HEK293T (cell line): ENCODE results near the gene PITHD1.

Experiments
- ARNT ChIP-seq: fragments of 450-650 bp; IDR thresholded peaks from 2 replicates; pipeline ENCODE4 v1.6.1; 2017; ENCODE audit warnings: mild to moderate bottlenecking
- ELF4 ChIP-seq: fragments of 450-650 bp; IDR thresholded peaks from 2 replicates; pipeline ENCODE4 v1.6.1; 2017; ENCODE audit warnings: antibody characterized with exemption
- TF ChIP-seq, protein P1 (sequence below): fragments of 450-650 bp; IDR thresholded peaks from 2 replicates; pipeline ENCODE4 v1.6.1; 2016

- TF ChIP-seq ELF4 (no peak), ARNT (no peak)
- TF ChIP-seq, protein P1, sequence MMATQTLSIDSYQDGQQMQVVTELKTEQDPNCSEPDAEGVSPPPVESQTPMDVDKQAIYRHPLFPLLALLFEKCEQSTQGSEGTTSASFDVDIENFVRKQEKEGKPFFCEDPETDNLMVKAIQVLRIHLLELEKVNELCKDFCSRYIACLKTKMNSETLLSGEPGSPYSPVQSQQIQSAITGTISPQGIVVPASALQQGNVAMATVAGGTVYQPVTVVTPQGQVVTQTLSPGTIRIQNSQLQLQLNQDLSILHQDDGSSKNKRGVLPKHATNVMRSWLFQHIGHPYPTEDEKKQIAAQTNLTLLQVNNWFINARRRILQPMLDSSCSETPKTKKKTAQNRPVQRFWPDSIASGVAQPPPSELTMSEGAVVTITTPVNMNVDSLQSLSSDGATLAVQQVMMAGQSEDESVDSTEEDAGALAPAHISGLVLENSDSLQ = no peak
These were observed 23.7 kb downstream of the PITHD1 start for GRCh38 chr1:23801876-23802275.
